ENCODE data around the gene OOSP4B.
"Not testable (repeated sequence)": the region's sequence is repeated elsewhere in the genome, so short reads cannot be mapped to it uniquely, and the experiment has no call there.

The OOSP4B gene

GRCh38 chr11:60029015-60029632 is 12.1 kb downstream of the OOSP4B start:
- Histone ChIP-seq H2AK5ac (ENCODE audit: low read length) (no peak overlapping the region), H3K23ac (ENCODE audit: low read length) (no peak overlapping the region), H3K4me2 (ENCODE audit: low read length) (no peak overlapping the region), H3K36me3 (ENCODE audit: control insufficient read depth in 1 of 2, insufficient read depth in 2 of 2, low read length in 2 of 2) (no peaks in the 10 kb centered on the region), H3K4me3 (ENCODE audit: low read depth, low read length) (no peak overlapping the region), H3K79me1 (ENCODE audit: low read length) (no peaks in the 10 kb centered on the region), H3K79me2 (ENCODE audit: control insufficient read depth, insufficient read depth, low read length, poor library complexity) (no peaks in the 10 kb centered on the region), H3K4me1 (ENCODE audit: control insufficient read depth in 1 of 2, insufficient read depth in 2 of 2, low read length in 2 of 2) (no peaks in the 10 kb centered on the region), H3K27me3 (ENCODE audit: insufficient read depth, low read length) (no peaks in the 10 kb centered on the region), H3K4ac (ENCODE audit: low read depth, low read length) (no peak overlapping the region), H2BK5ac (ENCODE audit: low read depth, low read length, poor library complexity) (no peak overlapping the region), H2BK120ac (ENCODE audit: insufficient read depth, low read length, poor library complexity) (no peak overlapping the region), H3K18ac (ENCODE audit: low read length) (no peak overlapping the region), H4K8ac (ENCODE audit: low read depth, low read length) (no peak overlapping the region), H3K14ac (ENCODE audit: low read length) (no peak overlapping the region), H4K12ac (ENCODE audit: low read depth, low read length) (no peak overlapping the region), H3K9me3 (ENCODE audit: insufficient read depth, low read depth, low read length) (no peaks in the 10 kb centered on the region), H4K91ac (ENCODE audit: low read depth, low read length) (no peak overlapping the region), H2AFZ (ENCODE audit: insufficient read depth, low read length, poor library complexity) (no peak overlapping the region), H3K27ac (ENCODE audit: low read depth, low read length) (no peak overlapping the region), H2BK12ac (ENCODE audit: low read length) (no peak overlapping the region), H3K9ac (ENCODE audit: low read length) (no peak overlapping the region)
- no peak for DNase-seq
- no CpG with 5 or more reads among the region's 3 CpGs for WGBS (ENCODE audit: extremely low coverage, insufficient coverage, insufficient read length)

- Histone ChIP-seq H3K4me1 (ENCODE audit: control insufficient read depth in 1 of 2, insufficient read depth in 2 of 2, low read length in 2 of 2) (no peaks in the 10 kb centered on the region), H3K4me3 (ENCODE audit: low read depth, low read length) (no peak within 1 kb of the TSS), H3K23ac (ENCODE audit: low read length) (no peak within 1 kb of the TSS), H3K14ac (ENCODE audit: low read length) (no peak within 1 kb of the TSS), H3K27ac (ENCODE audit: low read depth, low read length) (no peak within 1 kb of the TSS), H2AFZ (ENCODE audit: insufficient read depth, low read length, poor library complexity) (no peak within 1 kb of the TSS), H3K9me3 (ENCODE audit: insufficient read depth, low read depth, low read length) (no peaks in the 10 kb centered on the region), H4K8ac (ENCODE audit: low read depth, low read length) (no peak within 1 kb of the TSS), H4K91ac (ENCODE audit: low read depth, low read length) (no peak within 1 kb of the TSS), H3K4ac (ENCODE audit: low read depth, low read length) (no peak within 1 kb of the TSS), H3K79me1 (ENCODE audit: low read length) (no peaks in the 10 kb centered on the region), H2BK120ac (ENCODE audit: insufficient read depth, low read length, poor library complexity) (no peak within 1 kb of the TSS), H3K9ac (ENCODE audit: low read length) (no peak within 1 kb of the TSS), H3K27me3 (ENCODE audit: insufficient read depth, low read length) (no peaks in the 10 kb centered on the region), H2AK5ac (ENCODE audit: low read length) (no peak within 1 kb of the TSS), H3K36me3 (ENCODE audit: control insufficient read depth in 1 of 2, insufficient read depth in 2 of 2, low read length in 2 of 2) (no peaks in the 10 kb centered on the region), H3K79me2 (ENCODE audit: control insufficient read depth, insufficient read depth, low read length, poor library complexity) (no peaks in the 10 kb centered on the region), H4K12ac (ENCODE audit: low read depth, low read length) (no peak within 1 kb of the TSS), H2BK5ac (ENCODE audit: low read depth, low read length, poor library complexity) (no peak within 1 kb of the TSS), H3K4me2 (ENCODE audit: low read length) (no peak within 1 kb of the TSS), H2BK12ac (ENCODE audit: low read length) (no peak within 1 kb of the TSS), H3K18ac (ENCODE audit: low read length) (no peak within 1 kb of the TSS)
- no CpG with 5 or more reads among the region's 8 CpGs for WGBS (ENCODE audit: extremely low coverage, insufficient coverage, insufficient read length)
- no peak for DNase-seq
Measured at GRCh38 chr11:60040109-60040508, 23.1 kb downstream of the OOSP4B start, which contains the start of gene OOSP2. Gene OOSP2 (plus strand): TSS chr11:60040409. CDS start chr11:60040460, 51 bp downstream.

- H3K14ac ChIP-seq (ENCODE audit: low read length); H3K4me1 ChIP-seq (ENCODE audit: control insufficient read depth in 1 of 2, insufficient read depth in 2 of 2, low read length in 2 of 2); H3K9me3 ChIP-seq (ENCODE audit: insufficient read depth, low read depth, low read length); H3K4me2 ChIP-seq (ENCODE audit: low read length); H2BK120ac ChIP-seq (ENCODE audit: insufficient read depth, low read length, poor library complexity); H4K8ac ChIP-seq (ENCODE audit: low read depth, low read length); H3K27ac ChIP-seq (ENCODE audit: low read depth, low read length); H3K18ac ChIP-seq (ENCODE audit: low read length); H3K79me1 ChIP-seq (ENCODE audit: low read length); H3K36me3 ChIP-seq (ENCODE audit: control insufficient read depth in 1 of 2, insufficient read depth in 2 of 2, low read length in 2 of 2); H4K12ac ChIP-seq (ENCODE audit: low read depth, low read length); H3K79me2 ChIP-seq (ENCODE audit: control insufficient read depth, insufficient read depth, low read length, poor library complexity); H3K27me3 ChIP-seq (ENCODE audit: insufficient read depth, low read length); DNase-seq; H3K4ac ChIP-seq (ENCODE audit: low read depth, low read length); H2BK12ac ChIP-seq (ENCODE audit: low read length); H4K91ac ChIP-seq (ENCODE audit: low read depth, low read length); H3K4me3 ChIP-seq (ENCODE audit: low read depth, low read length); H3K9ac ChIP-seq (ENCODE audit: low read length); H2AK5ac ChIP-seq (ENCODE audit: low read length); H2AFZ ChIP-seq (ENCODE audit: insufficient read depth, low read length, poor library complexity); H2BK5ac ChIP-seq (ENCODE audit: low read depth, low read length, poor library complexity); H3K23ac ChIP-seq (ENCODE audit: low read length): not testable (repeated sequence)
Measured at GRCh38 chr11:60050422-60050821, 33.4 kb downstream of the OOSP4B start.

DNA sequence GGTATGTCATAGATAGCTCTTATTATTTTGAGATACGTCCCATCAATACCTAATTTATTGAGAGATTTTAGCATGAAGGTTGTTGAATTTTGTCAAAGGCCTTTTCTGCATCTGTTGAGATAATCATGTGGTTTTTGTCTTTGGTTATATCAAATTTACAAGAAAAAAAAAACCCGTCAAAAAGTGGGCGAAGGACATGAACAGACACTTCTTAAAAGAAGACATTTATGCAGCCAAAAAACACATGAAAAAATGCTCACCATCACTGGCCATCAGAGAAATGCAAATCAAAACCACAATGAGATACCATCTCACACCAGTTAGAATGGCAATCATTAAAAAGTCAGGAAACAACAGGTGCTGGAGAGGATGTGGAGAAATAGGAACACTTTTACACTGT is 33.9 kb downstream of the OOSP4B start:
- H2AFZ ChIP-seq (ENCODE audit: insufficient read depth, low read length, poor library complexity); H3K27me3 ChIP-seq (ENCODE audit: insufficient read depth, low read length); H2BK12ac ChIP-seq (ENCODE audit: low read length); H4K8ac ChIP-seq (ENCODE audit: low read depth, low read length); H3K14ac ChIP-seq (ENCODE audit: low read length); H3K23ac ChIP-seq (ENCODE audit: low read length); H2BK120ac ChIP-seq (ENCODE audit: insufficient read depth, low read length, poor library complexity); H4K12ac ChIP-seq (ENCODE audit: low read depth, low read length); H3K79me1 ChIP-seq (ENCODE audit: low read length); H4K91ac ChIP-seq (ENCODE audit: low read depth, low read length); DNase-seq; H2BK5ac ChIP-seq (ENCODE audit: low read depth, low read length, poor library complexity); H3K79me2 ChIP-seq (ENCODE audit: control insufficient read depth, insufficient read depth, low read length, poor library complexity); H3K4me3 ChIP-seq (ENCODE audit: low read depth, low read length); H3K9me3 ChIP-seq (ENCODE audit: insufficient read depth, low read depth, low read length); H3K36me3 ChIP-seq (ENCODE audit: control insufficient read depth in 1 of 2, insufficient read depth in 2 of 2, low read length in 2 of 2); H3K4me1 ChIP-seq (ENCODE audit: control insufficient read depth in 1 of 2, insufficient read depth in 2 of 2, low read length in 2 of 2); H3K18ac ChIP-seq (ENCODE audit: low read length); H3K9ac ChIP-seq (ENCODE audit: low read length); H3K4ac ChIP-seq (ENCODE audit: low read depth, low read length); H2AK5ac ChIP-seq (ENCODE audit: low read length); H3K27ac ChIP-seq (ENCODE audit: low read depth, low read length); H3K4me2 ChIP-seq (ENCODE audit: low read length): not testable (repeated sequence)
- no CpG with 5 or more reads among the region's 3 CpGs for WGBS (ENCODE audit: extremely low coverage, insufficient coverage, insufficient read length)
